NB4 (cell line): ENCODE results near the gene ADAMTSL3.

Source experiments
- POLR2A ChIP-seq: IDR thresholded peaks from 2 replicates; pipeline ENCODE4 v1.6.1; 2011; ENCODE audit warnings: mild to moderate bottlenecking; ENCODE audit not compliant: insufficient read length; ENCODE audit errors: extremely low read depth
- TF ChIP-seq, protein P1 (sequence below): IDR thresholded peaks from one replicate; pipeline ENCODE4 v1.5.1; 2012; ENCODE audit warnings: low read depth, low read length

DNA sequence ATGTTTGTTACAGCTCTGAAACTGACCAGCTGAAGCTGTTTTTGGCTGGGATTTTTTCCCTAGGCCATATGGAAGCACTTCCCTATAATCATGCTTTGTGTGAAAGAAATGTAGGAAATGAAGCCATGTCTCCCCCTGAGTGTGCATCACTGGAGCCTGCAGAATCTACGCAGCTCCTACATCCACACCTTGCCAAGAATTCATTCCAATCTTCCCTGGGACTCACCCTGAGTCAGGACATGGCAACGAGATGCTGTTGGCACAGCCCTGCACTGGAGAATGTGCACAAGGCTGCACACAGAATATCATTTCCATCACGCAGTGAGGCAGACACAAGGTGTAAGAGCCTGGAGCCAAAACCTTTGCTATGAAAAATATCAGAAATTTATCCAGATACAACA, 189.5 kb downstream of the ADAMTSL3 start:
- TF ChIP-seq POLR2A = no peak
- TF ChIP-seq, protein P1, sequence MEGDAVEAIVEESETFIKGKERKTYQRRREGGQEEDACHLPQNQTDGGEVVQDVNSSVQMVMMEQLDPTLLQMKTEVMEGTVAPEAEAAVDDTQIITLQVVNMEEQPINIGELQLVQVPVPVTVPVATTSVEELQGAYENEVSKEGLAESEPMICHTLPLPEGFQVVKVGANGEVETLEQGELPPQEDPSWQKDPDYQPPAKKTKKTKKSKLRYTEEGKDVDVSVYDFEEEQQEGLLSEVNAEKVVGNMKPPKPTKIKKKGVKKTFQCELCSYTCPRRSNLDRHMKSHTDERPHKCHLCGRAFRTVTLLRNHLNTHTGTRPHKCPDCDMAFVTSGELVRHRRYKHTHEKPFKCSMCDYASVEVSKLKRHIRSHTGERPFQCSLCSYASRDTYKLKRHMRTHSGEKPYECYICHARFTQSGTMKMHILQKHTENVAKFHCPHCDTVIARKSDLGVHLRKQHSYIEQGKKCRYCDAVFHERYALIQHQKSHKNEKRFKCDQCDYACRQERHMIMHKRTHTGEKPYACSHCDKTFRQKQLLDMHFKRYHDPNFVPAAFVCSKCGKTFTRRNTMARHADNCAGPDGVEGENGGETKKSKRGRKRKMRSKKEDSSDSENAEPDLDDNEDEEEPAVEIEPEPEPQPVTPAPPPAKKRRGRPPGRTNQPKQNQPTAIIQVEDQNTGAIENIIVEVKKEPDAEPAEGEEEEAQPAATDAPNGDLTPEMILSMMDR = no peak
